Fibroblast of lung (primary cell): ENCODE data around the gene SLC25A12. TPM values are rescaled to one million over a fixed set of nuclear protein-coding genes. Genes with fewer than 3 reads are reported as not detected.

ENCODE experiments used
- DNase-seq, 2 donors: peaks; one replicate each; pipeline versions ENCODE4 v3.0.0 to v3.0.0-alpha.2; 2010; ENCODE audit warnings: low read depth in 2 of 2
- H2AFZ ChIP-seq: 2 replicates; pipeline ENCODE4 v1.5.1; 2012; ENCODE audit warnings: low read length, control low read depth, inconsistent platforms
- H3K27ac ChIP-seq: 2 replicates; pipeline ENCODE4 v1.5.1; 2011; ENCODE audit warnings: low read length, control low read depth; ENCODE audit not compliant: insufficient read depth
- H3K27me3 ChIP-seq: 2 replicates; pipeline ENCODE4 v1.5.1; 2011; ENCODE audit warnings: mild to moderate bottlenecking, low read length; ENCODE audit not compliant: control insufficient read depth, insufficient read depth
- H3K36me3 ChIP-seq: 2 replicates; pipeline ENCODE4 v1.5.1; 2011; ENCODE audit warnings: low read length; ENCODE audit not compliant: control insufficient read depth, insufficient read depth
- H3K4me1 ChIP-seq: 2 replicates; pipeline ENCODE4 v1.5.1; 2011; ENCODE audit warnings: low read length; ENCODE audit not compliant: control insufficient read depth, insufficient read depth; ENCODE audit errors: extremely low read depth
- H3K4me2 ChIP-seq: 2 replicates; pipeline ENCODE4 v1.5.1; 2011; ENCODE audit warnings: low read length, control low read depth; ENCODE audit not compliant: insufficient read depth; ENCODE audit errors: extremely low read depth
- H3K4me3 ChIP-seq, 4 experiments: fragments of 200-600 bp in 1 of 4; sonication (generic) in 1 of 4; replicated peaks in 1 of 4; 2 replicates each; pipeline ENCODE4 v1.5.1; 2011 to 2016; ENCODE audit warnings: low read length in 4 of 4, low read depth in 3 of 4, mild to moderate bottlenecking in 3 of 4, control low read depth in 2 of 4, inconsistent platforms in 1 of 4, mixed read lengths in 1 of 4; ENCODE audit not compliant: insufficient read depth in 1 of 4; ENCODE audit errors: control extremely low read depth in 1 of 4
- H3K79me2 ChIP-seq: 2 replicates; pipeline ENCODE4 v1.5.1; 2012; ENCODE audit warnings: mild to moderate bottlenecking, low read length, inconsistent platforms; ENCODE audit not compliant: control insufficient read depth, insufficient read depth
- H3K9ac ChIP-seq: 2 replicates; pipeline ENCODE4 v1.5.1; 2011; ENCODE audit warnings: mild to moderate bottlenecking, low read length, control low read depth; ENCODE audit not compliant: insufficient read depth
- H3K9me3 ChIP-seq: 2 replicates; pipeline ENCODE4 v1.5.1; 2012; ENCODE audit warnings: low read depth, low read length; ENCODE audit not compliant: control insufficient read depth, insufficient read depth
- H4K20me1 ChIP-seq: 2 replicates; pipeline ENCODE4 v1.5.1; 2011; ENCODE audit warnings: low read length; ENCODE audit not compliant: control insufficient read depth, insufficient read depth; ENCODE audit errors: extremely low read depth
- CTCF ChIP-seq, 2 donors: IDR thresholded peaks in 1 of 2; conservative IDR thresholded peaks in 1 of 2; 1 replicate in 1 of 2; 2 replicates in 1 of 2; pipeline ENCODE4 v1.5.1; 2011 to 2012; ENCODE audit warnings: low read length in 2 of 2, control low read depth in 1 of 2, inconsistent platforms in 1 of 2, low read depth in 1 of 2, mild to moderate bottlenecking in 1 of 2
- EZH2 ChIP-seq: IDR thresholded peaks from 2 replicates; pipeline ENCODE4 v1.5.1; 2012; ENCODE audit warnings: low read length, control low read depth, mild to moderate bottlenecking; ENCODE audit errors: missing control alignments
- polyA plus RNA-seq, 2 donors: library from polyadenylated mRNA; depleted of rRNA in 1 of 2; stranded (reverse) in 1 of 2; unstranded in 1 of 2; fragments of >200 nt; gene quantifications; 2 replicates each; pipeline ENCODE4 v1.2.1, GENCODE V29; 2011 to 2012; ENCODE audit warnings: missing spikeins in 1 of 2
- total RNA-seq: library from RNA; depleted of rRNA; stranded (reverse); fragments of >200 nt; gene quantifications from 2 replicates; pipeline ENCODE4 v1.2.1, GENCODE V29; 2014

SLC25A12 gene
- total and polyA plus RNA-seq, 2 donors (not counting 1 experiment from before 2014, with no cell fraction given): 21.5 to 25.9 TPM

GRCh38 chr2:171895786-171896185, 1.7 kb upstream of the SLC25A12 start:
- Histone ChIP-seq H3K9me3 (no peaks in the 10 kb centered on the region), H3K4me1 (no peaks in the 10 kb centered on the region), H3K36me3 (no peaks in the 10 kb centered on the region), H2AFZ (no peak overlapping the region), H3K27ac (no peak overlapping the region), H3K4me2 (no peak overlapping the region), H3K79me2 (peaks cover 4% of the 10 kb centered on the region), H3K9ac (no peak overlapping the region), H3K27me3 (no peaks in the 10 kb centered on the region), H3K4me3 (no peak overlapping the region), H4K20me1 (no peaks in the 10 kb centered on the region)
- no peak for TF ChIP-seq CTCF (conservative IDR thresholded peaks at IDR 0.05 in 1 of 2, IDR thresholded peaks at IDR 0.05 in 1 of 2; ENCODE audit: low read depth in 1 of 2, low read length in 2 of 2)
- no peak for TF ChIP-seq EZH2
- DNase-seq: no peak

GRCh38 chr2:171894612-171894947, 536 bp upstream of the SLC25A12 start:
- no peaks in the 10 kb centered on the region for H3K4me1 ChIP-seq
- peaks cover 4% of the 10 kb centered on the region for H3K79me2 ChIP-seq
- peak overlapping the region; percentile 76 to 99 (median 84) for H3K4me3 ChIP-seq
- DNase-seq: no peak
- no peaks in the 10 kb centered on the region for H3K36me3 ChIP-seq
- H3K27me3 ChIP-seq: no peaks in the 10 kb centered on the region
- TF ChIP-seq CTCF (conservative IDR thresholded peaks at IDR 0.05 in 1 of 2, IDR thresholded peaks at IDR 0.05 in 1 of 2; ENCODE audit: low read depth in 1 of 2, low read length in 2 of 2) (no peak), EZH2 (no peak)
- H3K9ac ChIP-seq: peak overlapping the region; percentile 87
- peak overlapping the region; percentile 86 for H3K4me2 ChIP-seq
- no peaks in the 10 kb centered on the region for H3K9me3 ChIP-seq
- H4K20me1 ChIP-seq: no peaks in the 10 kb centered on the region
- peak overlapping the region; percentile 87 for H2AFZ ChIP-seq
- peak overlapping the region; percentile 79 for H3K27ac ChIP-seq

- Histone ChIP-seq H3K36me3 (no peaks in the 10 kb centered on the region), H3K9ac (no peak overlapping the region), H3K79me2 (peaks cover 4% of the 10 kb centered on the region), H3K27me3 (no peaks in the 10 kb centered on the region), H3K4me1 (no peaks in the 10 kb centered on the region), H2AFZ (peak overlapping the region; percentile 82), H3K27ac (peak overlapping the region; percentile 79), H4K20me1 (no peaks in the 10 kb centered on the region), H3K4me3 (peak overlapping the region; percentile 76 to 99 (median 90)), H3K9me3 (no peaks in the 10 kb centered on the region), H3K4me2 (peak overlapping the region; percentile 99)
- TF ChIP-seq EZH2: no peak
- TF ChIP-seq CTCF (conservative IDR thresholded peaks at IDR 0.05 in 1 of 2, IDR thresholded peaks at IDR 0.05 in 1 of 2; ENCODE audit: low read depth in 1 of 2, low read length in 2 of 2): no peak
- DNase-seq: peak in 1 of 2 donors; percentile 25
Measured at GRCh38 chr2:171893196-171893823, 734 bp downstream of the SLC25A12 start.
